ENCODE results near the gene REPS2.

- TF ChIP-seq REST (IDR thresholded peaks at IDR 0.05; ENCODE audit: insufficient read depth in 1 of 2, low read depth in 2 of 2, low read length in 1 of 2) (no peak), CTCF (IDR thresholded peaks at IDR 0.05) (no peak), POLR2AphosphoS5 (IDR thresholded peaks at IDR 0.05; ENCODE audit: low read depth, low read length) (no peak), TCF7L2 (IDR thresholded peaks at IDR 0.05; ENCODE audit: low read depth, low read length) (no peak)
Measured at GRCh38 chrX:16946971-16947562, 609 bp downstream of the REPS2 start.

All from Panc1 (cell line).